HEK293T (cell line): ENCODE results near the gene FNDC3A.

Experiments used
- CTCF ChIA-PET: fragments of 350-600 bp; formaldehyde crosslinking; extraction: SDS; loops from one replicate; lab custom pipeline; 2021; ENCODE audit warnings: antibody characterized with exemption, inconsistent platforms; lab: Yijun Ruan, JAX
- POLR2A ChIA-PET: fragments of 350-600 bp; formaldehyde crosslinking; extraction: SDS; loops from one replicate; lab custom pipeline; 2020; ENCODE audit warnings: antibody characterized with exemption, inconsistent platforms; lab: Yijun Ruan, JAX
- DNase-seq: peaks from one replicate; pipeline ENCODE4 v3.0.0; 2012; ENCODE audit warnings: mixed read lengths; ENCODE audit errors: extremely low spot score
- ARNT ChIP-seq: fragments of 450-650 bp; IDR thresholded peaks from 2 replicates; pipeline ENCODE4 v1.6.1; 2017; ENCODE audit warnings: mild to moderate bottlenecking
- BHLHE40 ChIP-seq: fragments of 450-650 bp; IDR thresholded peaks from 2 replicates; pipeline ENCODE4 v1.6.1; 2016; ENCODE audit warnings: mild to moderate bottlenecking, moderate library complexity, borderline replicate concordance
- CTBP1 ChIP-seq: fragments of 450-650 bp; IDR thresholded peaks from 2 replicates; pipeline ENCODE4 v1.6.1; 2016; ENCODE audit warnings: borderline replicate concordance
- ELF4 ChIP-seq: fragments of 450-650 bp; IDR thresholded peaks from 2 replicates; pipeline ENCODE4 v1.6.1; 2017; ENCODE audit warnings: antibody characterized with exemption
- FOXA1 ChIP-seq: fragments of 450-650 bp; IDR thresholded peaks from 2 replicates; pipeline ENCODE4 v1.6.1; 2016; ENCODE audit warnings: mild to moderate bottlenecking
- FOXK2 ChIP-seq: fragments of 450-650 bp; IDR thresholded peaks from 2 replicates; pipeline ENCODE4 v1.6.1; 2016; ENCODE audit warnings: mild to moderate bottlenecking
- FOXM1 ChIP-seq: fragments of 450-650 bp; IDR thresholded peaks from 2 replicates; pipeline ENCODE4 v1.6.1; 2017; ENCODE audit warnings: mild to moderate bottlenecking, borderline replicate concordance
- HDGF ChIP-seq: fragments of 450-650 bp; IDR thresholded peaks from 2 replicates; pipeline ENCODE4 v1.6.1; 2017; ENCODE audit warnings: antibody characterized with exemption, borderline replicate concordance
- L3MBTL2 ChIP-seq: fragments of 450-650 bp; conservative IDR thresholded peaks from 2 replicates; pipeline ENCODE4 v1.6.1; 2016; ENCODE audit warnings: mild to moderate bottlenecking
- LEF1 ChIP-seq: fragments of 450-650 bp; IDR thresholded peaks from 2 replicates; pipeline ENCODE4 v1.6.1; 2017; ENCODE audit warnings: mild to moderate bottlenecking, borderline replicate concordance
- NFRKB ChIP-seq: fragments of 450-650 bp; IDR thresholded peaks from 2 replicates; pipeline ENCODE4 v1.6.1; 2016; ENCODE audit warnings: mild to moderate bottlenecking, moderate library complexity
- SP1 ChIP-seq: fragments of 450-650 bp; IDR thresholded peaks from 2 replicates; pipeline ENCODE4 v1.6.1; 2017
- SUZ12 ChIP-seq: fragments of 450-650 bp; IDR thresholded peaks from 2 replicates; pipeline ENCODE4 v1.6.1; 2016; ENCODE audit warnings: mild to moderate bottlenecking
- TARDBP ChIP-seq: fragments of 450-650 bp; IDR thresholded peaks from 2 replicates; pipeline ENCODE4 v1.6.1; 2016
- ZNF384 ChIP-seq: fragments of 450-650 bp; IDR thresholded peaks from 2 replicates; pipeline ENCODE4 v1.6.1; 2016
- TF ChIP-seq, protein P1 (sequence below): fragments of 450-650 bp; IDR thresholded peaks from 2 replicates; pipeline ENCODE4 v1.6.1; 2016

Gene FNDC3A

DNA sequence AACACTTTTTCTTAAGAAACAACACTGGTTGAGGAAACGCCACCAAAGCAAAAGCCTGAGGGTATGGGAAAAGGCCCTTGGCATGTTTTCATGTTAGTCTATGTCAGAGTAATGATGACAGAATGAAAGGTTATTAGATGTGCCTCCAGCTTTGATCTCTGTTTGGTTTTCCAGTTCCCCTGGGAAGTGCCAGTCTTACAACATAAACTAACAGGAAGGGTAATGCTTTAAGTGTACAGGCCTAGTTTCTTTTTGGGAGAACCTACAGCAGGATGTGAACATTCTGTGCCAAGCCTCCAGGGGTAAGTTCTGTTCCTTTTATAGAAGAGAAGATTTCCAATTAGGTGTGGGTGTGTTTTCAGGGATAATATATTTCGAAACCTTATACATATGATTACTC, 121.7 kb downstream of the FNDC3A start:
- ChIA-PET CTCF (no interaction called here), POLR2A (no interaction called here)
- DNase-seq, result no peak
- TF ChIP-seq ZNF384 (no peak), LEF1 (no peak), FOXA1 (no peak), ARNT (no peak), L3MBTL2 (no peak), HDGF (no peak), FOXM1 (no peak), NFRKB (no peak), BHLHE40 (no peak), FOXK2 (no peak)

DNA sequence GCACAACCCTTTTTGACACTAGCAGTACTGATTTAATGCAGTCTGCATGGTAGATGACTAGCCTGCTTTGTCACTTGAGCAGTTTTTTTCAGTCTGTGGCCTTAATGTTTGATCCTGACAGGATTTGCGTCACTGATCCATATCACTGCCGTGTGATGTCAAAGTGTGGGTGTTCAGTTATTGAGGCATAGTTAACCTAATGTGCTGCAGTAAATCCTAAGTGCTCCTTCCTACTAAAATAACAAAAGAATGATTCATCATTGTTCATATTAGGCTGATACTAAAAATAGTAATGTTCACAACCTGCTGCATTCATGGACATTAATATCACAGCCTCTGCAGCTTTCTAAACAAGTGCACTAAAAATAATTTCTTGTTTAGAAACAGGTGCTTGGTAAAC, 122.5 kb downstream of the FNDC3A start:
- CTCF ChIA-PET, result no interaction called here
- TF ChIP-seq TARDBP (no peak), L3MBTL2 (no peak), BHLHE40 (no peak)
- no peak for DNase-seq
- POLR2A ChIA-PET, result no interaction called here

DNA sequence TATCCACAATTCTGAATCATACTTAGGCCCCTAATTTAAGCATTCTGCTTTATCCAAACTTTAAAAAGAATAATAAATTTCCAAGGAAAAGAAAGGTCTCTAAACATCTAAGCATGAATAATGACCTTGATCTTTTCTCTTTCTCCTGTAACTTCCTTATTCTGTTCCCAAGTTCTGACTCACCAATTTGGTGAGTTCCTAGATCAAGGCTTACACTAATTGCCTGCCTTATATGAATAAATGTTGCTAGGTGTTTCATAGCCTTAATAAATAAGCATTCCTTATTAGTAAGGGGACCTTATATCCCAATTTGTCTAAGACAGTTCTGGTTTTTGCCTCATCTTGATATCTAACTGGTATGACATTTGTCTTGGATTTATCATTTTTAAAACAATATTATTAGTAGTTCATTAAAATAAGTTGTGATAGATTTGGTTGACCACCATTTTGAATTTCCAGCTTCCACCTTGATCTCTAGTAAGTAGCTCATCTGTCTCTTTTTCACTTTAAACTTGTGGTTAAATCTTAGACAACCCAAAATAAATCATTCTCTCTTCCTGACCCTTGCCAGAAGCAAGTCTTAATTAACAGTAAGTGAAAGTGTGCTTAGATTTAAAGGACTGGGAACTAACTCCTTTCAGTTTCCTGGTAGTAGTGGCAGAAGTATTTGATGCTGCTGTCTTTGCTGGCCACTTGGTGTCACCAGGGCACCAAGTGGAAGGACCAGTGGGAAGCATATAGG, 123.2 kb downstream of the FNDC3A start:
- CTCF ChIA-PET, result interaction anchor here (0.6 to 0.7 kb wide), 2 partner anchors 11 to 137 kb away, joined by 3 to 4 read pairs; no protein-coding TSS in a partner anchor
- TF ChIP-seq ELF4, result no peak
- TF ChIP-seq TARDBP, result no peak
- TF ChIP-seq L3MBTL2, result no peak
- TF ChIP-seq FOXA1, result no peak
- TF ChIP-seq SUZ12, result no peak
- TF ChIP-seq, protein P1, sequence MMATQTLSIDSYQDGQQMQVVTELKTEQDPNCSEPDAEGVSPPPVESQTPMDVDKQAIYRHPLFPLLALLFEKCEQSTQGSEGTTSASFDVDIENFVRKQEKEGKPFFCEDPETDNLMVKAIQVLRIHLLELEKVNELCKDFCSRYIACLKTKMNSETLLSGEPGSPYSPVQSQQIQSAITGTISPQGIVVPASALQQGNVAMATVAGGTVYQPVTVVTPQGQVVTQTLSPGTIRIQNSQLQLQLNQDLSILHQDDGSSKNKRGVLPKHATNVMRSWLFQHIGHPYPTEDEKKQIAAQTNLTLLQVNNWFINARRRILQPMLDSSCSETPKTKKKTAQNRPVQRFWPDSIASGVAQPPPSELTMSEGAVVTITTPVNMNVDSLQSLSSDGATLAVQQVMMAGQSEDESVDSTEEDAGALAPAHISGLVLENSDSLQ, result no peak
- TF ChIP-seq NFRKB, result no peak
- no peak for TF ChIP-seq ZNF384
- no peak for TF ChIP-seq ARNT
- TF ChIP-seq HDGF, result no peak
- no peak for TF ChIP-seq LEF1
- TF ChIP-seq BHLHE40, result no peak
- TF ChIP-seq SP1, result no peak
- no peak for TF ChIP-seq FOXM1
- no peak for TF ChIP-seq FOXK2
- TF ChIP-seq CTBP1, result no peak
- POLR2A ChIA-PET, result no interaction called here
- DNase-seq, result no peak

DNA sequence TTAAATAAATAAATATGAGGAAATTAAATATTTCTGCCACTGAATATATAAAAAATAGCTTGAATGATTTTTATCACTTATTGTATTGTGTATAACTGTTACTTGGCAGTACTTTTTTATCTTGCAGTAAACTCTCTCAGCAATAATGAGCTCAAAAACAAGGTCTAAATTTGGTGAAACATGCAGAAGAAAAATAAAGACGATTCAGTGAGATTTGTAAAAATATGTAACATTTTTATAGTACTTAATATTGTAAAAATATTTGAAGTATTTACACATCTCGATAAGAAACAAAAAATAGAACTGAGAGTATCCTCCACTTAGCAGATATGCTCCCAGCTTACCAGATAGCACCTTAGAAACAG, 123.8 kb downstream of the FNDC3A start:
- CTCF ChIA-PET, result interaction anchor here (0.6 to 0.7 kb wide), 2 partner anchors 11 to 136 kb away, joined by 3 to 4 read pairs; no protein-coding TSS in a partner anchor
- DNase-seq, result no peak
- POLR2A ChIA-PET, result no interaction called here
- no peak for TF ChIP-seq L3MBTL2
- no peak for TF ChIP-seq FOXK2
- TF ChIP-seq, protein P1, result no peak
- TF ChIP-seq CTBP1, result no peak
- no peak for TF ChIP-seq ELF4
- no peak for TF ChIP-seq HDGF
- TF ChIP-seq LEF1, result no peak
- TF ChIP-seq TARDBP, result no peak
- TF ChIP-seq ZNF384, result no peak
- no peak for TF ChIP-seq SP1
- TF ChIP-seq FOXA1, result no peak
- no peak for TF ChIP-seq FOXM1
- TF ChIP-seq BHLHE40, result no peak
- no peak for TF ChIP-seq NFRKB
- TF ChIP-seq SUZ12, result no peak

DNA sequence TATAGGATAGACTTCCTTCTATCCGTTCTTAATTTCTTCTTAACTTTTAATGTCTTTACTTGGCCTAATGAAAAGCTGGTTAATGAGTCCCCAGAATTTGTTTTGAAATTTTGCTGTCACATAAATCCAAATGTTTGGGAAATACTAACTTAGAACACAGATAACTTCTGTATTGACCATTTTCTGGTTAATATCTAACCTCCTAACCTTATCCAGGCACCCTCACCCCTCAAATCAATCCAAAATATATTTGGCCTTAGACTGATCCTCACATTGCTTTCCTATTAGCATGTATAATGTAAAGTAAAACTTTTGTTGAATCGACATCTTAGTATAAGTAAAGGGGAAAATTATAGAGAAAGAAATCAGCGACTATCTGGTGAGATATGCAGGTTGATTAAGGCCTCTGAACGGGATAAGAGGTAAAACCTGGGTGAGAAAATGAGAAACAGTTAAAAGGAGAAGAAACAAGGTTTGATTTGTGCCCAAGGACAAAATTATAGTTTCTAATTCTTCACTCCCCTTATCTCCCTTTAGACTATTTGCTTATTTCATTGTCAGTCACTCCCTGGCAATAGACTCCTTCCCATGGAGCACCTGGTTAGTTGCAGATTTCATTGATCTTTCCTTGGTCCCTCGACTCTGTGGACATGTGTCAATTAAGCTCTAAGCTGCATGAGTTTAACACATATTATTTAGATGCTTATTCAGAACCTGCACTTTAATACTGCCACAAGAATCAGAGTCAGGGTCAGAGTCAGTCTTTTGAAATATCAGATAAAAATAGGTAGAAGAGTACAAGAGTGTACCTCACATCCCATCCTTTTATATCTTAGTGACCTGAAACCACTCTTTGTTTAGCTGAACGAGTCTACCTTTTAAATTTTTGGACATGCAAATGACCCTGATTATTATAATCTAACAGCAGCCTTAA, 125.2 kb downstream of the FNDC3A start:
- TF ChIP-seq ZNF384, result no peak
- no peak for TF ChIP-seq SP1
- TF ChIP-seq NFRKB, result no peak
- TF ChIP-seq, protein P1, result no peak
- no peak for TF ChIP-seq TARDBP
- no peak for TF ChIP-seq FOXK2
- no peak for TF ChIP-seq ELF4
- TF ChIP-seq HDGF, result no peak
- TF ChIP-seq BHLHE40, result no peak
- no peak for TF ChIP-seq ARNT
- no peak for TF ChIP-seq LEF1
- TF ChIP-seq L3MBTL2, result no peak
- no peak for TF ChIP-seq CTBP1
- no peak for TF ChIP-seq FOXA1
- TF ChIP-seq SUZ12, result no peak
- no peak for TF ChIP-seq FOXM1
- ChIA-PET CTCF (no interaction called here), POLR2A (no interaction called here)
- no peak for DNase-seq
